ENCODE data around the gene SP9.

Gene SP9

GRCh38 chr2:174333372-174334277, 1.1 kb upstream of the SP9 start:
- no peak for DNase-seq

GRCh38 chr2:174334278-174334715, 457 bp upstream of the SP9 start:
- no peak for DNase-seq

DNA sequence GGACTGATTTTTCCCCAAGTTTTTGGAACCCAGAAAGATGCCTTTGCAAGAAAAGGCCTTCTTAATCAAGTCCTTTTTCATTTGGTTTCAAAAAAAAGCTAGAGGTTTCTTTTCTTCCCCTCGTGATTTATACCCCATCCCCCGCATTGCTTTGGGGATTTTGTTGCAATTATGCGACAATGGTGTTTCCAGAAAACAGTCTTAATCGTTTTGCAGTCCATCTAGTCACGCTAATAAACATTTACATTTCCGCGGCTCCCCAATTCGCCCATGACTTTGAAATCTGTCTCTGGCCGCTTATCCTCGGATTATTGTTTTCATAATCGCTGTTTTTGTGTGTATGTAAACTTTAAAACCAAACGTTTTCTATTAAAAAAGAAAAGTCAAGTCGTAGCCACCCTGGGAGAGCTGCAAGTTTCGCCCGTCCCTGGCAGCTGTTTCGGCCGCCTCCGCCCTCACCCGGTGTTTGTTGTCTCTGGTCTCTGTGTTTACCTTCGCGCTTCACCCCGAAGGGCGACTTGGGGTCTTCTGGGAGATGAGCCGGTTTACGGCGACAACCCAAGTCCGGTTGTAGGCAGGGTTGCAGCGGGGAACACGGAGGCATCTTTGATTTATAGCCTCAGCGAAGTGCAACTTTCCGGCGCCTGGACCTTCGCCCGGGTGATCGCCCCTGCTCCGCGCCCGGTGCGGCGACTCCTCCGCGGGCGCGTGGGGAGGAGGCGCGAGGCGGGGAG, 667 bp downstream of the SP9 start:
- peak in 2 of 3 experiments; percentile 9 to 54 for DNase-seq

GRCh38 chr2:174335988-174336500, 1.3 kb downstream of the SP9 start:
- peak; percentile 14 to 71 (median 64) for DNase-seq

GRCh38 chr2:174336501-174337336, 2.0 kb downstream of the SP9 start:
- peak; percentile 53 to 79 (median 69) for DNase-seq

- peak; percentile 30 to 47 (median 31) for DNase-seq
Observed at GRCh38 chr2:174337337-174338146, 2.8 kb downstream of the SP9 start.

GRCh38 chr2:174338147-174338605, 3.4 kb downstream of the SP9 start:
- DNase-seq, result no peak

- DNase-seq, result peak in 2 of 3 experiments; percentile 4 to 6
Observed at GRCh38 chr2:174338671-174339560, 4.2 kb downstream of the SP9 start.

DNA sequence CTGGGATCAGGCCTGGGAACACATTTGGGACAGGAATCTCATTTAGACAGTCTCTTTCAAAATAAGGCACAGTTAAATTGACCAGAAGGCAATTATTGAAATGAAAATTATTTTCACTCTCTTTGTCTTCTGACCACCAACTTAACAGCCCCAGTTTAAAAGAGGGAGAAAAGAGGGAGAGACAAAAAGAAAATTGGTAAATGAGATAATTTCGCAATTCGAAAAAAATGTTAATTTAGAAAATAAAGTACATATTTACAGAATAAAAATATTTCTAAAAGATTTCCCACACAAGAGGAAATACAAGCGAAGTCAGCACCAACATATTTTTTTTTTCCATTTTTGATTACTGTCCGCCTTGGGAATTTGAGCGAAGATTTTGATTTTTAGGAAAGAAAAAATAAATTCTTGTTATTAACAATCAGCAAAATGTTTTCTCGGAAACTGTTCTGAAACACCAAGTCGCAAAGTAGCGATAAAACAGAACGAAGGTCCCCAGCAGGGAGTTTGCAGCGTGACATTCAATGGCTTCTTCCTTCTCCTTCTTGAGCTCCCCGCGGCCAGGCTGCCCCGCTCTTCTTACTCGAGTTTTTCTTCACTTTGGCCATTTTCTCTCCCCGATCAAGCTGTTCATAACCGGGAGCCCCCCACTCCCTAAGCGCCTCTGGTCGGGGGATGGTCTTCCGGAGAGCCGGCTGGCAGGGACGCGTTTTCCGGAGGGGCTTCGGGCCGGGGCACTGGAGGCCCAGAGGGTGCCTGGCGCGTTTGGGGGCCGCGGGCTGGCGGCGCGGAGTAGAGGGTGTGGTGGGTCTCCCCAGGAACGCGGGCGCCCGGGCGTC, 5.0 kb downstream of the SP9 start:
- no peak for DNase-seq

- no peak for DNase-seq
Observed at GRCh38 chr2:174340400-174341292, 5.9 kb downstream of the SP9 start.

GRCh38 chr2:174341293-174341994, 6.7 kb downstream of the SP9 start:
- peak; percentile 33 to 74 (median 65) for DNase-seq

- peak in 2 of 3 experiments; percentile 31 to 37 for DNase-seq
Observed at GRCh38 chr2:174341995-174342685, 7.4 kb downstream of the SP9 start.

GRCh38 chr2:174342686-174343342, 8.1 kb downstream of the SP9 start:
- peak in 2 of 3 experiments; percentile 24 to 57 for DNase-seq

DNA sequence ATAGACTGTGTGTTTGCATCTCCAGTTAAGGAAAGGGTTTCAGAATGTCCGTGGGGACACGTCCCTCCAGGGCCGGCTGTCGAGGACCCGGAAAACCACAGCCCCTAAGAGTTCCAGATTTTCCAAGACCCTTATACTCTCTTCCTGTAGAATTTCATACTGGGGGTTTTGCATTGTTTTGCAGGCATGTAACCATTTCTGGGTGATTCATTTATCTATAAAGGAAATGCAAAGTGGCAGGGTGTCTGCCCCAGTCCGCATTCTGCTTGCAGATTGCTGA, 8.5 kb downstream of the SP9 start:
- DNase-seq, result no peak

GRCh38 chr2:174343623-174344455, 9.1 kb downstream of the SP9 start:
- no peak for DNase-seq
